Activated naive CD8-positive, alpha-beta T cell treated with anti-CD3 and anti-CD28 coated beads, Interleukin-2, amount 50 U/mL, for 24 hours (primary cell): Measurements from ENCODE around the gene KRTAP4-5.
"Not testable (repeated sequence)": the region's sequence is repeated elsewhere in the genome, so short reads cannot be mapped to it uniquely, and the experiment has no call there.

ENCODE experiments used
- ATAC-seq: fragments of 150-1000 bp; cut with Tn5 transposase; one replicate; pipeline ENCODE4 v1.10.0; 2021
- DNase-seq: peaks from one replicate; pipeline ENCODE4 v3.0.0; 2021
- H3K27ac Mint-ChIP-seq: one replicate; pipeline ENCODE4 v1.8.0; 2021; ENCODE audit warnings: mild to moderate bottlenecking, mixed read lengths
- H3K27me3 Mint-ChIP-seq: one replicate; pipeline ENCODE4 v1.8.0; 2021; ENCODE audit warnings: mixed read lengths
- H3K36me3 Mint-ChIP-seq: one replicate; pipeline ENCODE4 v1.8.0; 2021; ENCODE audit warnings: low read depth, mixed read lengths
- H3K4me1 Mint-ChIP-seq: one replicate; pipeline ENCODE4 v1.8.0; 2021; ENCODE audit warnings: mixed read lengths
- H3K4me3 Mint-ChIP-seq: one replicate; pipeline ENCODE4 v1.8.0; 2021; ENCODE audit warnings: mild to moderate bottlenecking, moderate library complexity, mixed read lengths
- H3K9me3 Mint-ChIP-seq: one replicate; pipeline ENCODE4 v1.8.0; 2021; ENCODE audit warnings: mixed read lengths

KRTAP4-5 gene

DNA sequence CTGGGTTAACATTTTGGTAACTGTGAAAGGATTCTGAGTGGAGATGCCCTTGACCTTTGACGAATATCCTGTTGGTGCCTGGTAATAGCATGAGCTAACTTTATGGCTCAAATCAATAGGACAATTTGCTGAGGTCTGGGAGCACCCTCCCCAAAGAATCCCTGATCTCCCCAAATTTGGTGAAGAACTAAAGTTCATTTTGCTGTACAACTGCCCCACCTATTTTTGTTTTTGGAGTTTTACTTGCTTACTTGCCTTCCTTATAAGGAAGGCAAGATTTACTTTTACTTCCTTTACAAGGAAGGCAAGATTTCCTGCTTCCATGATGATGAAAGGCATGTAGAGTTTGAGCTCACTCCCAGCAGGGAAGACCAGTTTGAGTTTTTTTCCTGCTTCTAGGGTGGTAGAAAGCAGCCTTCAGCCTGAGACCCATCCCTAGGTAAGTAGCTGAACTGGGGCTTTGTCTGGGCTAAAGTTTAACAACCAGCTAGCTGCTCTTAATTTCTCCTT lies 41.6 kb downstream of the KRTAP4-5 start:
- Mint-ChIP-seq H3K36me3 (peaks cover 2% of the 10 kb centered on the region), H3K27me3 (peaks cover 1% of the 10 kb centered on the region), H3K9me3 (peaks cover 13% of the 10 kb centered on the region), H3K4me3 (peak overlapping the region; percentile 41), H3K4me1 (peaks cover 8% of the 10 kb centered on the region), H3K27ac (no peak overlapping the region)
- no peak for DNase-seq
- ATAC-seq: no peak

DNA sequence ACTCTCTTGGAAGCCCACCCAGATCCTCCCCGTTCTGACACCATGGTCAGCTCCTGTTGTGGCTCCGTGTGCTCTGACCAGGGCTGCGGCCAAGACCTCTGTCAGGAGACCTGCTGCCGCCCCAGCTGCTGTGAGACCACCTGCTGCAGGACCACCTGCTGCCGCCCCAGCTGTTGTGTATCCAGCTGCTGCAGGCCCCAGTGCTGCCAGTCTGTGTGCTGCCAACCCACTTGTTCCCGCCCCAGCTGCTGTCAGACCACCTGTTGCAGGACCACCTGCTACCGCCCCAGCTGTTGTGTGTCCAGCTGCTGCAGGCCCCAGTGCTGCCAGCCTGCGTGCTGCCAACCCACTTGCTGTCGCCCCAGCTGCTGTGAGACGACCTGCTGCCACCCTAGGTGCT lies 44.3 kb downstream of the KRTAP4-5 start, which contains the start of gene KRTAP4-9:
Gene KRTAP4-9 (plus strand): TSS at position 43 of the 400 bp plus-strand sequence. CDS start 0 bp downstream, at position 43.
- DNase-seq, H3K4me3 Mint-ChIP-seq, H3K9me3 Mint-ChIP-seq, H3K27me3 Mint-ChIP-seq, ATAC-seq, H3K36me3 Mint-ChIP-seq, H3K4me1 Mint-ChIP-seq: not testable (repeated sequence)
- peak within 1 kb of the TSS; percentile 37 for H3K27ac Mint-ChIP-seq

DNA sequence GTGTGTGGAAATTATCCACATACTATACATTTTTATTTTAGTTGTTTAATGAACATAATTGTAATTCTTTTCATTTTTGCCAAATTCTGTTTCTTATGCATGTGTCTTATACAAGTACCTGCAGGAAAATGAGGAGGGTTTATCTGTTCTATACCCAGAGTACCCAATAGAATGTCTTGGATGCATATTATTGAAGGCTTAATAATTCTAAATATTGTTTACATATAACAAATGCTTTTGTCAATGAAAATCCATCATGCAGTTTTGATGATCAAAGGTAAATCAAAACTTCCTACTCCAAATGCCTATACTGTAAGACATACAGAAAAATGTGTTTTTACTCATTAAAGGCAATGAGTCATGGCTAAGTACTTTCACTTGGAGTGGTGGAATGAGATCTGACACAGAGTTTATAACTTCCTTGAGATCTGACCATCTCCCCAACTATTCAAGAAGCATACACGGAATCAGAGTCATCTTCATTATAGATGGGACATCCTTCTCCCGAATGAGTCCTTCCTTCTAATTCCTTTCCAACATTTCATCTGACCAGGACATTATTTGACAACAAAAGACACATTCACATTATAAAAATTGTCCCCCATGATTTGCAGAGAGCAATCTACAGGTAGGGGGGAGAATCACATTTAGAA lies 45.1 kb downstream of the KRTAP4-5 start:
- not testable (repeated sequence) for H3K4me1 Mint-ChIP-seq, H3K9me3 Mint-ChIP-seq, ATAC-seq, H3K27ac Mint-ChIP-seq, H3K27me3 Mint-ChIP-seq, H3K4me3 Mint-ChIP-seq, DNase-seq, H3K36me3 Mint-ChIP-seq

DNA sequence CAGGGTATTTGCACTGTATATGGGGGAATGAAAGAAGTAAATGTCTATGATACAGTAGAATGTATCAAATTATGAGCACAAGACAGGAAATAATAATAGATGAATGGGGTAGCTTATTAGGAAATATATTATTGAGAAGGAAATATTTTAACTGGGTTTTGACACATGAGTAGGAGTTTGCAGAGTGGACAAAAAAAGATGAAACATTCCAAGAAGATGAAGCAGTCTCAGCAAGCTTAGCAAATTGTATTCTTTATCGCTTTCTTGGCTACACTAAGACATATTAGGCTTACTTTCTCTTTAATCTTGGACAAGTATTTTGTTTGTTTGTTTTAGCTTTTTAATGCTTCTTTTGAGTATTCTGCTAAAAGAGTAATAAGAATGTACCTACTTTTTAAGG lies 45.7 kb downstream of the KRTAP4-5 start:
- ATAC-seq: no peak
- DNase-seq: no peak
- Mint-ChIP-seq H3K4me1 (peaks cover 8% of the 10 kb centered on the region), H3K4me3 (no peak overlapping the region), H3K27me3 (no peaks in the 10 kb centered on the region), H3K9me3 (peaks cover 3% of the 10 kb centered on the region), H3K27ac (no peak overlapping the region), H3K36me3 (no peaks in the 10 kb centered on the region)

DNA sequence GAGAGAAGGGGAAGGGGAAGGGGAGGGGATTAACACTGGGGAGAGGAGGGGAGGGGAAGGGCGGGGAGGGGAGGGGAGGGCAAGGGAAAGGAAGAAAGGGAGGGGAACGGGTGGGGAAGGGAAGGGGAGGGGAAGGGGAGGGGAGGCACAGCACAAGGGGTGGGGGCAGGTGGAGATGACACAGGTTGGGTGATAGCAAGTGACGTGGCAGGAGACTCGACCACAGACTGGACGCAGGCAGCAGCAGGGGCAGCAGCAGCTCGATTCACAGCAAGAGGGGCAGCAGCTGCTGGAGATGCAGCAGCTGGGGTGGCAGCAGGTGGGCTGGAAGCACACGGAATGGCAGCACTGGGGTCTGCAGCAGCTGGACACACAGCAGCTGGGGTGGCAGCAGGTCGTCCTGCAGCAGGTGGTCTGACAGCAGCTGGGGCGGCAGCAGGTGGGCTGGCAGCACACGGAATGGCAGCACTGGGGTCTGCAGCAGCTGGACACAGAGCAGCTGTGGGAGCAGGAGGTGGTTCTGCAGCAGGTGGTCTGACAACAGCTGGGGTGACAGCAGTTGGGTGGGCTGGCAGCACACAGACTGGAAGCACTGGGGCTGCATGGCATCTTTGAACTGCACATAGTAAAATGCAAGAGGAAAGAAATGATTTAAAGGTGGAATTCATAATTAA lies 47.9 kb downstream of the KRTAP4-5 start, which contains the start of gene KRTAP4-16:
Gene KRTAP4-16 (minus strand): TSS at position 624 of the 674 bp plus-strand sequence. CDS start 0 bp downstream, at position 624.
- no peak within 1 kb of the TSS for H3K4me3 Mint-ChIP-seq
- H3K36me3 Mint-ChIP-seq: no peaks in the 10 kb centered on the region
- ATAC-seq (no peak), DNase-seq (no peak)
- H3K27me3 Mint-ChIP-seq: peaks cover 5% of the 10 kb centered on the region
- H3K4me1 Mint-ChIP-seq: peaks cover 2% of the 10 kb centered on the region
- no peaks in the 10 kb centered on the region for H3K9me3 Mint-ChIP-seq
- no peak within 1 kb of the TSS for H3K27ac Mint-ChIP-seq

DNA sequence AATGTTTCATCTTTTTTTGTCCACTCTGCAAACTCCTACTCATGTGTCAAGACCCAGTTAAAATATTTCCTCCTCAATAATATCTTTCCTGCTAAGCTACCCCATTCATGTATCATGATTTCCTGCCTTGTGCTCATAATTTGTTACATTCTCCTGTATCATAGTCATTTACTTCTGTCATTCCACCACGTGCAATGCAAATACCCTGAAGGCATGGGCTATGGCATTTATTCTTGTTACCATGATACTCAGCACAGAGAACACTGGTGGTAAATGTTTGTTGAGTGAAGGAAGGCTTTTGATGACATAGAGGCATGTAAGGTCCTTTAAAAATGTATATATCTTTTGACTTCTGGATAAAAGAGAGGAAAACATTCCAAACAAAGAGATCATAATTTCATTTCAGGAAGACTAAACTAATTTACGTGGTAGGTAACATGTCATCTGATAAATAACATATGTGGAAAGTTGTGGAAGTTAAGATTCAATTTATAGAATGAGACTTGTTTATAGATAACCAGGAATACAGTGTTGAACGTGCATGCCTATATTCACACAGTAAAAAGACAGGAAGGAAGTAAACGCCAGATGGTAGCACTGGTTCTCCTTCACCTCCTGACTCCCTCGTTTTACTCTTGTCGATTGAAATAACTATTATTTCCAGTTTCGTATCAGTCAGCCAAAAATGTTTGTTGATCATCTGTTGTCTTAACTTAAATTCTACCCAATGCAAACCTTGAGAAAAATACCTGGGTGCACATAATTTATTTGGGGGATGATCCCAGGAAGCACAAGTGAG lies 49.7 kb downstream of the KRTAP4-5 start:
- not testable (repeated sequence) for H3K27me3 Mint-ChIP-seq, DNase-seq, H3K9me3 Mint-ChIP-seq, H3K4me1 Mint-ChIP-seq, H3K36me3 Mint-ChIP-seq, ATAC-seq, H3K4me3 Mint-ChIP-seq, H3K27ac Mint-ChIP-seq
